ENCODE measurements around the gene STX5. TPM values are rescaled to one million over a fixed set of nuclear protein-coding genes. Genes with fewer than 3 reads are reported as not detected.
A peak's percentile ranks its signal among the peaks of the same experiment; 100 is the strongest.
"Not testable (repeated sequence)": the region's sequence is repeated elsewhere in the genome, so short reads cannot be mapped to it uniquely, and the experiment has no call there.

Gene STX5
- total RNA-seq, 2 experiments from 2014 or later: 30.6 to 41.0 TPM

DNA sequence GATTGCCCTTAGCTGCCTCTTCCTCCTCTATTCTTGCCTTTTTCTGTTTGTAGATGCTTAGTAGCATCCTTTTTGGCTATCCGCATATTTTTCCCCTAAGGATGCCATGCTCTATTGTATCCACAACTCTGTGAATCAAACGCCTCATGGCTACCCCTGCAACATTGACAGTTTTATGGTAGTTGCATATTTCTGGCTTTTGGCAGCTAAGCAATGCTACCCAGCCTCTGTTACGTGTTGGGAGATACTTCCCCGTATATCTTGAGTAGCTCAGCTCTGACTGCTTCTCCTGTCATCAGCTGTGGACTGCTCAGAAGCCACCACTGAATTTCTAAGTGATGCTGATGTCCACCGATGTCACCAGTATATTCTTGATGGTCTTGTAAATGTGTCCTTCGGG is 33.8 kb upstream of the STX5 start:
- peaks cover 89% of the 10 kb centered on the region for H3K36me3 ChIP-seq (ENCODE audit: insufficient read depth, low read length)
- intact Hi-C loops (cut with micrococcal nuclease; ENCODE audit: unreplicated experiment): no loop called here

DNA sequence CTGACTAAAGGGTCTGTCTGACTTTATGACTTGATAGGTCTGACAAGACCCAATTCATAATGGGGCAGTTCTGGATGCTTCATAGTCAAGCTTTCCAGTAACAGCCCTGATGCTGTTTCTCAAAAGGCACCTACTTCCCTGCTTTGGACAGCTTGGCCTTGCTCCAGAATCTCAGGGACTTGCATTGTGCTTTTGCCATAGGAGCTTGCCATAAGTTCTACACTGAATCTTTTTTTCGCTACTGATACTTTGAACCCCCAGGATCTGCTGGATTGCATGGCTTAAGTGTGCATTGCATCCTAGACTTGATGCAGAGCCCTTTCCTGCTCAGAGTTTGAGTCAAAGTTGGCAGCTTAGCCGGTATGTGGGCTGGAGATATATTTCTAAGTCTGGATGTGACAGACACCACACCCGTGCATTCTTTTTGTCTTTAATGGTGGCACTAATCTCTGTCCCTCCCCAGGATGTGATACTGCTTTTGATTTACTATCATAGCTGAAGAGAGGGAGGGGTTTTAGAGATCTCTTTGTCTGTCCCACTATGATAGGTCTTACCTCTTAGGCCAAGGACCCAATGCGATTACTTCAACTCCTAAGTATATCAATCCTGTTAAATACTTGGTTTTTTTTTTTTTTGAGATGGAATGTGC is 32.0 kb upstream of the STX5 start:
- Histone ChIP-seq H3K9me2 (ENCODE audit: insufficient read depth, low read length) (no peaks in the 10 kb centered on the region), H3K36me3 (ENCODE audit: insufficient read depth, low read length) (peaks cover 82% of the 10 kb centered on the region), H3K9me3 (ENCODE audit: low read length) (no peaks in the 10 kb centered on the region), H4K20me1 (ENCODE audit: insufficient read depth, low read length) (peaks cover 26% of the 10 kb centered on the region), H3K4me1 (ENCODE audit: insufficient read depth, low read length, poor library complexity, severe bottlenecking) (peaks cover 49% of the 10 kb centered on the region), H3K27ac (ENCODE audit: low read depth, low read length, poor library complexity, severe bottlenecking) (no peak overlapping the region), H3K4me3 (ENCODE audit: low read depth, low read length, poor library complexity, severe bottlenecking) (no peak overlapping the region), H2AFZ (ENCODE audit: low read length) (no peak overlapping the region), H3K4me2 (ENCODE audit: low read length) (peak overlapping the region; percentile 99; the same call in 1 of the 2 replicates), H3K79me2 (ENCODE audit: insufficient read depth, low read depth, low read length) (peaks cover 100% of the 10 kb centered on the region)
- no peak for DNase-seq (ENCODE audit: low spot score)
- intact Hi-C loops (cut with micrococcal nuclease; ENCODE audit: unreplicated experiment): loop anchor here (2.0 kb wide), 1 partner anchor 135 kb away; the partner anchor contains the start of gene TTC9C
- ChIA-PET POLR2A (interaction anchor here (0.6 to 2.3 kb wide), 4 partner anchors 8 to 39 kb away, joined by 3 to 11 read pairs (median 4); no protein-coding TSS in a partner anchor), CTCF (ENCODE audit: unreplicated experiment) (interaction anchor here (1.3 kb wide), 1 partner anchor 77 kb away, joined by 4 read pairs; no protein-coding TSS in a partner anchor)
- TF ChIP-seq EZH2phosphoT487 (IDR thresholded peaks at IDR 0.05; ENCODE audit: borderline replicate concordance, low read depth, low read length) (no peak), CTCF (conservative IDR thresholded peaks at IDR 0.05; ENCODE audit: low read length) (no peak)
- BruUV-seq (replicated peaks): no TSS peak

More for the DNA sequence above, 33.8 kb upstream of the STX5 start:
- BruUV-seq (replicated peaks): no TSS peak
- no peaks in the 10 kb centered on the region for H3K9me2 ChIP-seq (ENCODE audit: insufficient read depth, low read length)
- no peaks in the 10 kb centered on the region for H3K9me3 ChIP-seq (ENCODE audit: low read length)
- POLR2A ChIA-PET: interaction anchor here (0.6 to 2.3 kb wide), 5 partner anchors 10 to 75 kb away, joined by 3 to 11 read pairs (median 4); no protein-coding TSS in a partner anchor
- no peak for DNase-seq (ENCODE audit: low spot score)
- H3K4me2 ChIP-seq (ENCODE audit: low read length): no peak overlapping the region
- peaks cover 99% of the 10 kb centered on the region for H3K79me2 ChIP-seq (ENCODE audit: insufficient read depth, low read depth, low read length)
- H3K27ac ChIP-seq (ENCODE audit: low read depth, low read length, poor library complexity, severe bottlenecking): no peak overlapping the region
- H3K4me3 ChIP-seq (ENCODE audit: low read depth, low read length, poor library complexity, severe bottlenecking): no peak overlapping the region
- no peak overlapping the region for H2AFZ ChIP-seq (ENCODE audit: low read length)
- no peak for TF ChIP-seq EZH2phosphoT487 (IDR thresholded peaks at IDR 0.05; ENCODE audit: borderline replicate concordance, low read depth, low read length)
- peaks cover 35% of the 10 kb centered on the region for H3K4me1 ChIP-seq (ENCODE audit: insufficient read depth, low read length, poor library complexity, severe bottlenecking)
- peaks cover 26% of the 10 kb centered on the region for H4K20me1 ChIP-seq (ENCODE audit: insufficient read depth, low read length)
- CTCF ChIA-PET (ENCODE audit: unreplicated experiment): no interaction called here

DNA sequence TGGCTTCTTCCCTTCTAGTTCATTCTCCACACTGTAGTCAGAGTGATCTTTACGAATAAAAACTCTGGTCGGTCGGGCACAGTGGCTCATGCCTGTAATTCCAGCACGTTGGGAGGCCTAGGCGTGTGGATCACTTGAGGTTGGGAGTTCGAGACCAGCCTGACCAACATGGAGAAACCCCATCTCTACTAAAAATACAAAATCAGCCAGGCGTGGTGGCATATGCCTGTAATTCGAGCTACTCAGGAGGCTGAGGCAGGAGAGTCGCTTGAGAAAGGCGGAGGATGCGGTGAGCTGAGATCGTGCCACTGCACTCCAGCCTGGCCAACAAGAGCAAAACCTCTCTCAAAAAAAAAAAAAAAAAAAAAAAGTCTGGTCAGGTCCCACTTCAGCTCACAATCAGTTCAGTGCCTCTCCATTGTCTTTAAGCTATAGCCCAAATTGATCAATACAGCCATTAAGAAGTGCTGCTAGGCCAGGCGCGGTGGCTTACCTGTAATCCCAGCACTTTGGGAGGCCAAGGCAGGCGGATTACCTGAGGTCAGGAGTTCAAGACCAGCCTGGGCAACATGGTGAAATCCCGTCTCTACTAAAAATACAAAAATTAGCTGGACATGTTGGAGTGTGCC is 29.8 kb upstream of the STX5 start:
- H3K79me2 ChIP-seq (ENCODE audit: insufficient read depth, low read depth, low read length): peaks cover 100% of the 10 kb centered on the region
- DNase-seq (ENCODE audit: low spot score); H3K9me3 ChIP-seq (ENCODE audit: low read length); BruUV-seq (replicated peaks); H3K9me2 ChIP-seq (ENCODE audit: insufficient read depth, low read length); H2AFZ ChIP-seq (ENCODE audit: low read length): not testable (repeated sequence)
- H3K4me2 ChIP-seq (ENCODE audit: low read length): peak overlapping the region; percentile 99
- peaks cover 77% of the 10 kb centered on the region for H3K36me3 ChIP-seq (ENCODE audit: insufficient read depth, low read length)
- H3K4me3 ChIP-seq (ENCODE audit: low read depth, low read length, poor library complexity, severe bottlenecking): peak overlapping the region; percentile 94
- ChIA-PET CTCF (ENCODE audit: unreplicated experiment) (interaction anchor here (1.0 to 1.1 kb wide), 3 partner anchors 75 to 181 kb away, joined by 3 to 5 read pairs (median 3); partner anchors contain the start of gene TMEM179B), POLR2A (interaction anchor here (0.7 to 1.9 kb wide), 9 partner anchors 8 to 197 kb away, joined by 3 to 16 read pairs (median 5); partner anchors contain the start of genes C11orf98, CSKMT and WDR74)
- intact Hi-C loops (cut with micrococcal nuclease; ENCODE audit: unreplicated experiment): loop anchor here (1.0 to 2.0 kb wide), 3 partner anchors 56 to 133 kb away; partner anchors contain the start of genes NXF1 and TTC9C
- H3K27ac ChIP-seq (ENCODE audit: low read depth, low read length, poor library complexity, severe bottlenecking): peak overlapping the region; percentile 66
- H4K20me1 ChIP-seq (ENCODE audit: insufficient read depth, low read length): peaks cover 36% of the 10 kb centered on the region
- H3K4me1 ChIP-seq (ENCODE audit: insufficient read depth, low read length, poor library complexity, severe bottlenecking): peaks cover 49% of the 10 kb centered on the region

Data from OCI-LY7 (cell line).